GM19328 (cell line): ENCODE measurements around the gene AATF.
"Not testable (repeated sequence)": the region's sequence is repeated elsewhere in the genome, so short reads cannot be mapped to it uniquely, and the experiment has no call there.

ENCODE experiments used
- ATAC-seq: cut with Tn5 transposase; IDR thresholded peaks from one replicate; pipeline ENCODE4 v1.9.1; 2021; ENCODE audit warnings: mild to moderate bottlenecking, moderate library complexity; ENCODE audit not compliant: unreplicated experiment

Gene AATF

DNA sequence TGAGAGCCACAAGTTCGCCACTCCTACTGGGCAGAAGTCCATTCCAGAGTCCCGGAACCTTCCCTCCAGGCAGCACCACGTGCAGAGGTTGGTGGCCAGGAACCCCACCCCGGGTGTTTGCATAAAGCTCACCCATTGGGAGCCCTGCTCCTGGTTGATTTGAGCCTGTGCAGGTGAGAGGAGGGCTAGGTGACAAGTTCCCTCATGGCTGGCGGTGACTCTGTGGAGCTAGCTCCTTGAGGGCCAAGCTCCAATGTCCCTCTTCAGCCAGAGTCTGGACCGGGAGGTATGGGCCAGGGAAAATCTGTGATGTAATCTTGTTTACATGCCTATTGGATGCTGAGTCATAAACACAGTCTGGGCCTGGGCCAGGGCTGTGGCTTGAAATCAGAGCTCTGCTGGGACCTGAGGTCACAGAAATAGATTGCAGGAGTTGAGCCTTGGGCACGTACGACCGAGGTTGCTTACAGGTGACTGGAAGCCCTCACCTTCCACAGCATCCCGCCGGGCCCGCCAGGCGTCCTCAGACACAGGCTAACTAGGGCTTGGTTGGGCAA, 118.9 kb downstream of the AATF start:
- no peak for ATAC-seq

GRCh38 chr17:37068266-37068665, 119.5 kb downstream of the AATF start:
- ATAC-seq, result no peak

- no peak for ATAC-seq
Observed at GRCh38 chr17:37069087-37069486, 120.3 kb downstream of the AATF start.

DNA sequence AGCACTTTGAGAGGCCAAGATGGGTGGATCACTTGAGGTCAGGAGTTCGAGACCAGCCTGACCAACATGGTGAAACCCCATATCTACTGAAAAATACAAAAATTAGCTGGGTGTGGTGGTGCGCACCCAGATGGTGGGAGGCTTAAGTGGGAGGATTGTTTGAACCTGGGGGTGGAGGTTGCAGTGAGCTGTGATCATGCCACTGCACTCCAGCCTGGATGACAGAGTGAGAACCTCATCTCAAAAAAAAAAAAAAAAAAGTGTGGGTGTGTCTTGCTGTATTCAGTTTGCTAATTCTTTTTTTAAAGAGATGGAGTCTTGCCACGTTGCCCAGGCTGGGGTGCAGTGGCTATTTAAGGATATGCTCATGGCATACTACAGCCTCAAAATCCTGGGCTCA, 124.7 kb downstream of the AATF start:
- ATAC-seq, result not testable (repeated sequence)

GRCh38 chr17:37079065-37079708, 130.4 kb downstream of the AATF start:
- no peak for ATAC-seq

DNA sequence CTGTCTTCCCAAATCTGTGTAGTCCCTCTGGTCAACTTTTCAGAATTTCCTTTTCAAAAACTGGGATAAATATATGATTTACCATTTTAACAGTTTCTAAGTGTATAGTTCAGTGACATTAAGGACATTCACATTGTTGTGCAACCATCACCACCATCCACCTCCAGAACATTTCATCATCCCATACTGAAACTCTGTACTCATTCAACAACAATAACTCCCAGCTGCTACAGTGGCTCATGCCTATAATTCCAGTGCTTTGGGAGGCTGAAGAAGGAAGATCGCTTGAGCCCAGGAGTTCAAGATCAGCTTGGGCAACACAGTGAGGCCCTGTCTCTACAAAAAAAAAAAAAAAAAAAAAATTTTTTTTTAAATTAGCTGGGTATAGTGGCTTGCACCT, 131.0 kb downstream of the AATF start:
- ATAC-seq, result no peak

- ATAC-seq, result no peak
Observed at GRCh38 chr17:37081287-37081686, 132.5 kb downstream of the AATF start.

GRCh38 chr17:37082311-37082860, 133.6 kb downstream of the AATF start:
- ATAC-seq, result no peak

DNA sequence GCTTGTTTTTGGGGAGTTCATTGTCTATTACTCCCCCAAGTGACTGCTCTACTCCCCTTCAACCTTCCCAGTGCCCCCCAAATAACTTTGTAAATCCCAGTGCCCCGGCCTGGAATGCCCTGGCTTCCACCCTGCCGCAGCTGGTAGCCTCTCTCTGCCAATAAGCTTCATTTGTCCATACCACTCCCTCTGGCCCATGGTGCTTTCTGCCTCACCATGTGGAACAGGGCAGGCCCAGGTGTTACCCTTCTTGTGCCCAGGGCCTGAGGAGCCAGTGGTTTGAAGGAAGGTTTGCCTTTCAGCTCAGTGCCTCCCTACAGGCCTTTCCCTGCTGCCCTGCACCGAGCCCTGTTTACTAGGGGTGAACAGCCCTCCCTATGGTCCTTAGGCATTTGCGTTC, 134.2 kb downstream of the AATF start:
- no peak for ATAC-seq

GRCh38 chr17:37083456-37083855, 134.7 kb downstream of the AATF start:
- no peak for ATAC-seq

DNA sequence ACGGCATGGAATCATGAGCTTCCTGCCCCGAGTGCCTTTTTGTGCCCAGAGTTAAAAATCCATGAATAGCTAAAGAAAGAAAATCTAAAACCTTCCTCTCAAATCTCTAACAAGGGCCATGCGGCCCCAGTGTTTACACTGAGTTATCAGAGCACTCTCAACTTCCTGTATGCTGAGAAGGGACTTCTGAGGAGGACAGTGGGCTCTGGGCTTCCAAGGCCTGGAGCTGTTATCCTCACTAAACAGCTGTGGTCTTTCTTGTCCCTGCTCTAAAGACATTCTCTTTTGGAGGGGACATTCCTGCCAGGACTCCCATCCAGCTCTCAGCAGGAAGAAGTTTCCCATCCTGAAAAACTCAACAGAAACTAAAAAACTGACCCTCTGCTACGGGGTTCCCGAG, 135.6 kb downstream of the AATF start:
- no peak for ATAC-seq

DNA sequence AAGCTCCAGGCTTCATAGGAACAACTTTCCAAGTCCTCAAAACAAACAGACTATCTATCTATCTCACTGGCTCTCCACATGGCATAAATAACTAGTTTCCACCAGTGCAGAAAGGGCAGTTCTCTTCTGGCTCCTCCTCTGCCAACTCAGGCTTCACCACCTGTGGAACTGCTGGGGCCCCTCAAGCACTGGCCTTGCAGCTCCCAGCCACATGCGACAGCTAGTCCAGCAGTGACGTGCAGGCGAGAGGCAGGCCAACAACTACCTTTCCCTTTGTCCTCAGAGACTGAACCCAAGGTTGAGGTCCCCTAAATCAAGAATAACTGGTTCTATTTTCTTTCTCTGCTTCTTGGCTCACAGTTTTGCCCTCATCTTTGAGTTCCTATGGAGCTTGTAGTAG, 137.6 kb downstream of the AATF start:
- ATAC-seq, result no peak

DNA sequence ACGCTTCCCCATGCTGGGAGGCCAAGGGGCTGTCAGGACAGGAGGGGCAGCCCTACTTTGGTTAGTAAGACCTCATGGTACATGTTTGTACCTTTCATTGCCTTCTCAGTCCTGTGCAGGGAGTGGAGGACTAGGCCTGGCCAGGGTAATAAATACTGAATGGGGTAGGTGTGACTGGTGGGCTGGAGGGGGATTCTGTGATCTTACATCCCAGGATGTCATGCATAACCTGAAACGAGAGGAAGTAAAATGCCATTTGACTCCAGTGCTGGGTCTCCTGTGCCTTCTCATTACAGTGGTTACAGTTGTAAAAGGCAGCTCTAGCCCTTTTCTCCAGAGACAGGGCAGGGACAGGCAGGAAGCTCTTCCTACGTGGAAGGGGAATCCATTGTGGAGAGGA, 138.2 kb downstream of the AATF start:
- ATAC-seq, result no peak

DNA sequence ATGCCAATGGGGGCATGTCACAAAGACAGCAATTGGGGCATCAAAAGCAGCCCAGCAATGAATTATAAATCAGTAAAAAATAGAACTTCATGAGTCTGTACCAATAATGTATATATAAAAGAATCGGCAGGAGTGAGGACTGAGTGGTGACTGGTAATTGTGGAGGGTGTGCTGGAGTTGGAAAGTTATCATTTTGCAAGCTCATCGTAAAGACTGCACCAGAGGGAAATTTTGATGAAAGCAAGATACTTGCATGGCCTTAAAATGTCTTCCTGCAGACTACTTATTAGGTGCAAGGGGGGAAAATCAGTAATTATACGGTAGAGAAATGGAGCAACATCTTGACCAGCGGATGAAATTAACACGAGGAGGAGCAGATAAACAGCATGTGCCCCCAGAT, 138.9 kb downstream of the AATF start:
- ATAC-seq, result no peak

GRCh38 chr17:37088459-37088858, 139.7 kb downstream of the AATF start:
- ATAC-seq, result no peak

DNA sequence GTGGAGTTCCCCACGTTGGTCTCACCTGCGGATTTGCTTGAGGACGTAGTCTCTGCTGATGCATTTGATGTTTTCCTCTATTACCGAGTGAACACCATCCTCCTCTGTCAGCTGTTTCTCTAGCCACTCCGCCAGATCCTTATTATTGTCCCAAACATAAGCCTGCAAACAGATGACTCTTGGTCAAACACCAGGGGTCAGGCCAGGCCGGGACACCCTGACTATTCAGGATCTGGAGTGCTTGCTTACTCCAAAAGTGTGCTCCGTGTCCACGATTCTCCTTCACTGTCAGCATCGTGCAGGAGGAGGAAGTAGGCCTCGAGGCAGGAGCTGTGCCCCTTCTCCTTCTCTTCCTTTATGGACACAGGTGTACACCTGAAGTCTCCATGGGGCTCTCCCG, 140.2 kb downstream of the AATF start:
- ATAC-seq, result no peak

- no peak for ATAC-seq
Observed at GRCh38 chr17:37089956-37090355, 141.2 kb downstream of the AATF start.

- no peak for ATAC-seq
Observed at GRCh38 chr17:37090941-37091340, 142.2 kb downstream of the AATF start.

DNA sequence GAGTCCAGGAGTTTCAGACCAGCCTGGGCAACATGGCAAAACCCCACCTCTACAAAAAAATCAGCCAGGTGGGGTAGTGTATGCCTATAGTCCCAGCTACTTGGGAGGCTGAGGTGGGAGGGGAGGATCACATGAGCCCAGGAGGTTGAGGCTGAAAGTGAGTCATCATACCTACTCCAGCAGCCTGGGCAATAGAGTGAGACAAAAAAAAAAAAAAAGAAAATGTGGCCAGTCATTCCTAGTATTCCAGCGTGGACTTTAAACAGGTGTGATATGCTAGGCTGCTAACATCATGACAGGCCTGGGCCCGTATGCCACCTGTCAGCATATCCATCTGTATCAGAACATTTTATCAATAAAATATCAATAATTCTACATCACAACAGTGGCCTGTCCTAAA, 143.3 kb downstream of the AATF start:
- ATAC-seq, result no peak

GRCh38 chr17:37092701-37093100, 143.9 kb downstream of the AATF start:
- ATAC-seq, result no peak

- no peak for ATAC-seq
Observed at GRCh38 chr17:37094391-37094790, 145.6 kb downstream of the AATF start.

DNA sequence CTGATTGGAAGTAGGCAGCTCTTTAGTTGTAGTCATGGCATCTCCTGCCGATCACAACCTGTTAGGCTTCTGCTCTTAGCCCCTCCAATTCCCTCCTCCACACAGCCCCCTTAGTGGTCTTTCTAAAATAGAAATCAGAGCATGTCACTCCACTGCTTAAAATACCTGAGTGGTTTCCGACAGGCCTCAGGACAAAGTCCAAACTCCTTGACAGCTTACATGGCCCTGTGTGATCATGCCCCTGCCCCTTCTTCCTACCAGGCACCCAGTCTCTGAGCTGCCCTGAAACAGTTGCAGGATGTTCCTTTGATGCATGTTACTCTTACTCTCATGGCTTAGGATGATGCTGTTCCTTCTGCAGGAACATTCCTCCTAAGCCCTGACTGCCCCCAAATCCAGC, 147.3 kb downstream of the AATF start:
- no peak for ATAC-seq

- no peak for ATAC-seq
Observed at GRCh38 chr17:37097154-37097553, 148.4 kb downstream of the AATF start.
